ENCODE measurements around the gene TMEM18. TPM values are rescaled to one million over a fixed set of nuclear protein-coding genes. Genes with fewer than 3 reads are reported as not detected.

TMEM18 gene
- total RNA-seq, 1 experiment from 2014 or later, result 30.7 TPM

DNA sequence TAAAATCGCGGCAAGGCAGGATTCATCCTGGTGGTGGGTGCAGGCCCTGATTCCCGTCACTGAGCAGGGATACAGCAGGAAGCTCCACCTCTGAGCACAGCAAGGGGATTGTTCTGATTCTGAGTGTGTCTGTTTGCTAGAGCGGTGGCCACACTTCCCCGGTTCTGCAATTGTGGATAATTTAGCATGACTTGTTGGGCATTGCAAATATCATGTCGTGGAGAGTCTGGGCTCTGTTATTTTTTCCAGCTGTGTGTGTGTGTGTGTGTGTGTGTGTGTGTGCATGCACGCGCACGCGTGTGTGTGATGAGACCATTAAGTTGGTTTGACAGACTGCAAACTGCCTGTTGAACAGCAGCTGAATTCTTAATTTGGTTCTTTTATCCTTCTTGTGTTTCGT is 4.1 kb upstream of the TMEM18 start:
- no peak overlapping the region for H4K91ac ChIP-seq (ENCODE audit: insufficient read length, low read depth, low read length)
- H3K27ac Mint-ChIP-seq, result peak overlapping the region in 1 of 3 experiments; percentile 54; a peak in 1 of 7 replicates
- no peak for DNase-seq
- H3K4me1 ChIP-seq (ENCODE audit: insufficient read depth, low read length), result no peaks in the 10 kb centered on the region
- no peak overlapping the region for H4K5ac ChIP-seq (ENCODE audit: insufficient read length, low read depth, low read length)
- H3K23me2 ChIP-seq (ENCODE audit: insufficient read length, low read depth, low read length, poor library complexity, severe bottlenecking), result peaks cover 7% of the 10 kb centered on the region
- no peaks in the 10 kb centered on the region for H4K20me1 ChIP-seq (ENCODE audit: control insufficient read depth, insufficient read depth, insufficient read length)
- no peak overlapping the region for H2AFZ ChIP-seq (ENCODE audit: low read length)
- no peak overlapping the region for H2AK5ac ChIP-seq (ENCODE audit: insufficient read length, low read length)
- no peak overlapping the region for H3T11ph ChIP-seq (ENCODE audit: low read length)
- no peak overlapping the region for H2BK12ac ChIP-seq (ENCODE audit: insufficient read length, low read depth, low read length)
- no peak overlapping the region for H3K14ac ChIP-seq (ENCODE audit: insufficient read depth, low read length)
- peaks cover 7% of the 10 kb centered on the region for H3K9me3 ChIP-seq (ENCODE audit: control insufficient read depth, low read depth, low read length)
- TF ChIP-seq, protein P1, sequence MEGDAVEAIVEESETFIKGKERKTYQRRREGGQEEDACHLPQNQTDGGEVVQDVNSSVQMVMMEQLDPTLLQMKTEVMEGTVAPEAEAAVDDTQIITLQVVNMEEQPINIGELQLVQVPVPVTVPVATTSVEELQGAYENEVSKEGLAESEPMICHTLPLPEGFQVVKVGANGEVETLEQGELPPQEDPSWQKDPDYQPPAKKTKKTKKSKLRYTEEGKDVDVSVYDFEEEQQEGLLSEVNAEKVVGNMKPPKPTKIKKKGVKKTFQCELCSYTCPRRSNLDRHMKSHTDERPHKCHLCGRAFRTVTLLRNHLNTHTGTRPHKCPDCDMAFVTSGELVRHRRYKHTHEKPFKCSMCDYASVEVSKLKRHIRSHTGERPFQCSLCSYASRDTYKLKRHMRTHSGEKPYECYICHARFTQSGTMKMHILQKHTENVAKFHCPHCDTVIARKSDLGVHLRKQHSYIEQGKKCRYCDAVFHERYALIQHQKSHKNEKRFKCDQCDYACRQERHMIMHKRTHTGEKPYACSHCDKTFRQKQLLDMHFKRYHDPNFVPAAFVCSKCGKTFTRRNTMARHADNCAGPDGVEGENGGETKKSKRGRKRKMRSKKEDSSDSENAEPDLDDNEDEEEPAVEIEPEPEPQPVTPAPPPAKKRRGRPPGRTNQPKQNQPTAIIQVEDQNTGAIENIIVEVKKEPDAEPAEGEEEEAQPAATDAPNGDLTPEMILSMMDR (conservative IDR thresholded peaks at IDR 0.05), result no peak
- no peaks in the 10 kb centered on the region for H3K79me1 ChIP-seq (ENCODE audit: insufficient read depth, low read depth, low read length, poor library complexity, severe bottlenecking)
- H2BK20ac ChIP-seq (ENCODE audit: low read depth, low read length, poor library complexity, severe bottlenecking), result no peak overlapping the region
- no peak overlapping the region for H3K56ac ChIP-seq (ENCODE audit: insufficient read length, low read depth, low read length)
- H3K23ac ChIP-seq (ENCODE audit: insufficient read length, low read depth, low read length), result no peak overlapping the region
- H3K4me1 Mint-ChIP-seq, result peaks cover 9 to 11% of the 10 kb centered on the region in 2 experiments
- WGBS (ENCODE audit: extremely low coverage, insufficient read length, low lambda C conversion rate), result no CpG with 5 or more reads among the region's 11 CpGs
- H3K79me2 ChIP-seq (ENCODE audit: insufficient read depth, low read length), result no peaks in the 10 kb centered on the region
- peaks cover 37 to 47% (median 45%) of the 10 kb centered on the region in 3 experiments for H3K36me3 Mint-ChIP-seq (ENCODE audit: insufficient read depth in 1 of 3, low read depth in 3 of 3)
- H3K9me3 Mint-ChIP-seq, result peaks cover 24 to 27% of the 10 kb centered on the region in 2 experiments
- no peak overlapping the region for H3K4me3 Mint-ChIP-seq
- no peak overlapping the region for H3K9ac ChIP-seq (ENCODE audit: extremely low read depth, insufficient read length, low read length)
- H3K27ac ChIP-seq (ENCODE audit: insufficient read length, low read depth, low read length), result no peak overlapping the region
- no peak overlapping the region for H2BK15ac ChIP-seq (ENCODE audit: low read depth, low read length)
- no peak overlapping the region for H3K18ac ChIP-seq (ENCODE audit: insufficient read length, low read depth, low read length)
- H3K4me2 ChIP-seq (ENCODE audit: insufficient read depth, insufficient read length, low read length), result no peak overlapping the region
- no peak overlapping the region for H2BK5ac ChIP-seq (ENCODE audit: insufficient read length, low read length)
- no peaks in the 10 kb centered on the region; the same call in 1 of the 2 replicates for H3K27me3 Mint-ChIP-seq (ENCODE audit: low read depth)
- no peak overlapping the region for H2BK120ac ChIP-seq (ENCODE audit: low read depth, low read length, poor library complexity, severe bottlenecking)
- H3K27me3 ChIP-seq (ENCODE audit: insufficient read depth, low read length), result no peaks in the 10 kb centered on the region
- no peak overlapping the region for H3K4ac ChIP-seq (ENCODE audit: low read depth, low read length)
- no peak overlapping the region for H4K8ac ChIP-seq (replicated peaks; ENCODE audit: insufficient read length, low read depth, low read length)
